ENCODE data around the gene TEK. TPM values are rescaled to one million over a fixed set of nuclear protein-coding genes. Genes with fewer than 3 reads are reported as not detected.

TEK gene
- total and polyA plus RNA-seq, 10 of the 15 experiments (the other 5 are each of a cell fraction or from before 2014, with no cell fraction given), result not detected

DNA sequence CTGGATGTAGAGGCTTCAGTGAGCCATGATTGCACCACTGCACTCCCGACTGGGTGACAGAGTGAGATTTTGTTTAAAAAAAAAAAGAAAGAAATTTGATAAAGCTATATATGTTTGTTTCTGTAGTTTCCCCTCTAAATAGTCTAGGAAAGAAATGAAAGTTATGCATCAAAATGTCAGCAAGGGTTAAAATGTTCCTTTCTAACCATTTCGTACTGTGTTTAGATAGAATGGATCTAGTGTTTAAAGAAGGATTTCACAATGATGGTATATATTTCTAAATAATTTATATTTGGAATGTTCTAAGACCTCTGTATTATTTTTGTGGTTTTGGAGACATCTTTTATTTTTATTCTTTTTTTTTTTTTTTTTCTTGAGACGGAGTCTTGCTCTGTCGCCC, 22.7 kb downstream of the TEK start:
- H4K20me1 ChIP-seq (ENCODE audit: control insufficient read depth, insufficient read depth), result no peaks in the 10 kb centered on the region
- no TSS peak for BruUV-seq (replicated peaks)
- H3K9ac ChIP-seq (ENCODE audit: control insufficient read depth, insufficient read depth, low read length), result no peak overlapping the region
- H3K36me3 ChIP-seq (ENCODE audit: control insufficient read depth in 2 of 2, insufficient read depth in 2 of 2, low read length in 1 of 2), result no peaks in the 10 kb centered on the region
- H3K4me2 ChIP-seq (ENCODE audit: control insufficient read depth, insufficient read depth), result no peak overlapping the region
- no peak overlapping the region for H2AFZ ChIP-seq (ENCODE audit: control insufficient read depth, low read depth, low read length)
- no peak overlapping the region for H3K4me3 ChIP-seq
- ChIA-PET SMC1A (ENCODE audit: uncharacterized antibody, unreplicated experiment) (no interaction called here), POLR2A (no interaction called here), CTCF (interaction anchor here (0.7 kb wide), 1 partner anchor 283 kb away, joined by 3 read pairs; no protein-coding TSS in a partner anchor), RAD21 (ENCODE audit: unreplicated experiment) (no interaction called here)
- no peak overlapping the region for H3K27ac ChIP-seq (ENCODE audit: control insufficient read depth, insufficient read depth)
- no peaks in the 10 kb centered on the region for H3K4me1 ChIP-seq (ENCODE audit: control insufficient read depth, insufficient read depth, low read length)
- intact Hi-C loops (cut with micrococcal nuclease; ENCODE audit: unreplicated experiment) (no loop called here), in situ Hi-C loops (cut with MboI) (no loop called here)
- no peaks in the 10 kb centered on the region for H3K9me3 ChIP-seq (replicated peaks; ENCODE audit: control insufficient read depth, insufficient read depth, low read length)
- 71% methylated on average over 2 of the region's 4 CpGs for WGBS (ENCODE audit: insufficient coverage, insufficient replicate concordance, low lambda C conversion rate, missing lambda C conversion rate)
- ATAC-seq, result no peak
- FAIRE-seq, result no peak
- H3K27me3 ChIP-seq (replicated peaks in 1 of 2; ENCODE audit: control insufficient read depth in 2 of 2, insufficient read depth in 2 of 2, low read length in 1 of 2), result no peaks in the 10 kb centered on the region
- H3K79me2 ChIP-seq (ENCODE audit: control insufficient read depth, insufficient read depth, low read length), result no peaks in the 10 kb centered on the region
- no peak for DNase-seq (ENCODE audit: low read depth, low spot score)
- TF ChIP-seq MYC (IDR thresholded peaks at IDR 0.05; ENCODE audit: insufficient read depth, insufficient read length, insufficient replicate concordance, low read length, severe bottlenecking) (no peak), ZSCAN29 (IDR thresholded peaks at IDR 0.05) (no peak), PKNOX1 (IDR thresholded peaks at IDR 0.05) (no peak), ZZZ3 (IDR thresholded peaks at IDR 0.05; ENCODE audit: control insufficient read depth, insufficient read length, low read depth) (no peak), SIX5 (IDR thresholded peaks at IDR 0.05; ENCODE audit: low read depth, low read length, severe bottlenecking) (no peak), ATF3 (IDR thresholded peaks at IDR 0.05; ENCODE audit: borderline replicate concordance, extremely low read depth, low read depth, low read length) (no peak)
- TF ChIP-seq, protein P1, sequence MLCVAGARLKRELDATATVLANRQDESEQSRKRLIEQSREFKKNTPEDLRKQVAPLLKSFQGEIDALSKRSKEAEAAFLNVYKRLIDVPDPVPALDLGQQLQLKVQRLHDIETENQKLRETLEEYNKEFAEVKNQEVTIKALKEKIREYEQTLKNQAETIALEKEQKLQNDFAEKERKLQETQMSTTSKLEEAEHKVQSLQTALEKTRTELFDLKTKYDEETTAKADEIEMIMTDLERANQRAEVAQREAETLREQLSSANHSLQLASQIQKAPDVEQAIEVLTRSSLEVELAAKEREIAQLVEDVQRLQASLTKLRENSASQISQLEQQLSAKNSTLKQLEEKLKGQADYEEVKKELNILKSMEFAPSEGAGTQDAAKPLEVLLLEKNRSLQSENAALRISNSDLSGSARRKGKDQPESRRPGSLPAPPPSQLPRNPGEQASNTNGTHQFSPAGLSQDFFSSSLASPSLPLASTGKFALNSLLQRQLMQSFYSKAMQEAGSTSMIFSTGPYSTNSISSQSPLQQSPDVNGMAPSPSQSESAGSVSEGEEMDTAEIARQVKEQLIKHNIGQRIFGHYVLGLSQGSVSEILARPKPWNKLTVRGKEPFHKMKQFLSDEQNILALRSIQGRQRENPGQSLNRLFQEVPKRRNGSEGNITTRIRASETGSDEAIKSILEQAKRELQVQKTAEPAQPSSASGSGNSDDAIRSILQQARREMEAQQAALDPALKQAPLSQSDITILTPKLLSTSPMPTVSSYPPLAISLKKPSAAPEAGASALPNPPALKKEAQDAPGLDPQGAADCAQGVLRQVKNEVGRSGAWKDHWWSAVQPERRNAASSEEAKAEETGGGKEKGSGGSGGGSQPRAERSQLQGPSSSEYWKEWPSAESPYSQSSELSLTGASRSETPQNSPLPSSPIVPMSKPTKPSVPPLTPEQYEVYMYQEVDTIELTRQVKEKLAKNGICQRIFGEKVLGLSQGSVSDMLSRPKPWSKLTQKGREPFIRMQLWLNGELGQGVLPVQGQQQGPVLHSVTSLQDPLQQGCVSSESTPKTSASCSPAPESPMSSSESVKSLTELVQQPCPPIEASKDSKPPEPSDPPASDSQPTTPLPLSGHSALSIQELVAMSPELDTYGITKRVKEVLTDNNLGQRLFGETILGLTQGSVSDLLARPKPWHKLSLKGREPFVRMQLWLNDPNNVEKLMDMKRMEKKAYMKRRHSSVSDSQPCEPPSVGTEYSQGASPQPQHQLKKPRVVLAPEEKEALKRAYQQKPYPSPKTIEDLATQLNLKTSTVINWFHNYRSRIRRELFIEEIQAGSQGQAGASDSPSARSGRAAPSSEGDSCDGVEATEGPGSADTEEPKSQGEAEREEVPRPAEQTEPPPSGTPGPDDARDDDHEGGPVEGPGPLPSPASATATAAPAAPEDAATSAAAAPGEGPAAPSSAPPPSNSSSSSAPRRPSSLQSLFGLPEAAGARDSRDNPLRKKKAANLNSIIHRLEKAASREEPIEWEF (IDR thresholded peaks at IDR 0.05; ENCODE audit: insufficient replicate concordance, low read depth, low read length), result no peak
- TF ChIP-seq, protein P2, sequence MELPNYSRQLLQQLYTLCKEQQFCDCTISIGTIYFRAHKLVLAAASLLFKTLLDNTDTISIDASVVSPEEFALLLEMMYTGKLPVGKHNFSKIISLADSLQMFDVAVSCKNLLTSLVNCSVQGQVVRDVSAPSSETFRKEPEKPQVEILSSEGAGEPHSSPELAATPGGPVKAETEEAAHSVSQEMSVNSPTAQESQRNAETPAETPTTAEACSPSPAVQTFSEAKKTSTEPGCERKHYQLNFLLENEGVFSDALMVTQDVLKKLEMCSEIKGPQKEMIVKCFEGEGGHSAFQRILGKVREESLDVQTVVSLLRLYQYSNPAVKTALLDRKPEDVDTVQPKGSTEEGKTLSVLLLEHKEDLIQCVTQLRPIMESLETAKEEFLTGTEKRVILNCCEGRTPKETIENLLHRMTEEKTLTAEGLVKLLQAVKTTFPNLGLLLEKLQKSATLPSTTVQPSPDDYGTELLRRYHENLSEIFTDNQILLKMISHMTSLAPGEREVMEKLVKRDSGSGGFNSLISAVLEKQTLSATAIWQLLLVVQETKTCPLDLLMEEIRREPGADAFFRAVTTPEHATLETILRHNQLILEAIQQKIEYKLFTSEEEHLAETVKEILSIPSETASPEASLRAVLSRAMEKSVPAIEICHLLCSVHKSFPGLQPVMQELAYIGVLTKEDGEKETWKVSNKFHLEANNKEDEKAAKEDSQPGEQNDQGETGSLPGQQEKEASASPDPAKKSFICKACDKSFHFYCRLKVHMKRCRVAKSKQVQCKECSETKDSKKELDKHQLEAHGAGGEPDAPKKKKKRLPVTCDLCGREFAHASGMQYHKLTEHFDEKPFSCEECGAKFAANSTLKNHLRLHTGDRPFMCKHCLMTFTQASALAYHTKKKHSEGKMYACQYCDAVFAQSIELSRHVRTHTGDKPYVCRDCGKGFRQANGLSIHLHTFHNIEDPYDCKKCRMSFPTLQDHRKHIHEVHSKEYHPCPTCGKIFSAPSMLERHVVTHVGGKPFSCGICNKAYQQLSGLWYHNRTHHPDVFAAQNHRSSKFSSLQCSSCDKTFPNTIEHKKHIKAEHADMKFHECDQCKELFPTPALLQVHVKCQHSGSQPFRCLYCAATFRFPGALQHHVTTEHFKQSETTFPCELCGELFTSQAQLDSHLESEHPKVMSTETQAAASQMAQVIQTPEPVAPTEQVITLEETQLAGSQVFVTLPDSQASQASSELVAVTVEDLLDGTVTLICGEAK (IDR thresholded peaks at IDR 0.05; ENCODE audit: borderline replicate concordance), result no peak
- TF ChIP-seq, protein P3, sequence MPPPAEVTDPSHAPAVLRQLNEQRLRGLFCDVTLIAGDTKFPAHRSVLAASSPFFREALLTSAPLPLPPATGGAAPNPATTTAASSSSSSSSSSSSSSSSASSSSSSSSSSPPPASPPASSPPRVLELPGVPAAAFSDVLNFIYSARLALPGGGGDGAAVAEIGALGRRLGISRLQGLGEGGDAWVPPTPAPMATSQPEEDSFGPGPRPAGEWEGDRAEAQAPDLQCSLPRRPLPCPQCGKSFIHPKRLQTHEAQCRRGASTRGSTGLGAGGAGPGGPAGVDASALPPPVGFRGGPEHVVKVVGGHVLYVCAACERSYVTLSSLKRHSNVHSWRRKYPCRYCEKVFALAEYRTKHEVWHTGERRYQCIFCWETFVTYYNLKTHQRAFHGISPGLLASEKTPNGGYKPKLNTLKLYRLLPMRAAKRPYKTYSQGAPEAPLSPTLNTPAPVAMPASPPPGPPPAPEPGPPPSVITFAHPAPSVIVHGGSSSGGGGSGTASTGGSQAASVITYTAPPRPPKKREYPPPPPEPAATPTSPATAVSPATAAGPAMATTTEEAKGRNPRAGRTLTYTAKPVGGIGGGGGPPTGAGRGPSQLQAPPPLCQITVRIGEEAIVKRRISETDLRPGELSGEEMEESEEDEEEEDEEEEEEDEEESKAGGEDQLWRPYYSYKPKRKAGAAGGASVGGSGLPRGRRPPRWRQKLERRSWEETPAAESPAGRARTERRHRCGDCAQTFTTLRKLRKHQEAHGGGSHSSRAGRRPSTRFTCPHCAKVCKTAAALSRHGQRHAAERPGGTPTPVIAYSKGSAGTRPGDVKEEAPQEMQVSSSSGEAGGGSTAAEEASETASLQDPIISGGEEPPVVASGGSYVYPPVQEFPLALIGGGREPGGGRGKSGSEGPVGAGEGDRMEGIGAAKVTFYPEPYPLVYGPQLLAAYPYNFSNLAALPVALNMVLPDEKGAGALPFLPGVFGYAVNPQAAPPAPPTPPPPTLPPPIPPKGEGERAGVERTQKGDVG (CRISPR knock-in tag; IDR thresholded peaks at IDR 0.05), result no peak

Data from GM12878 (cell line).